Iris pigment epithelial cell (primary cell): ENCODE measurements around the gene C1orf52.

Experiments used
- DNase-seq: peaks from one replicate; pipeline ENCODE4 v3.0.0-alpha.2; 2011; ENCODE audit warnings: low read depth

Gene C1orf52

DNA sequence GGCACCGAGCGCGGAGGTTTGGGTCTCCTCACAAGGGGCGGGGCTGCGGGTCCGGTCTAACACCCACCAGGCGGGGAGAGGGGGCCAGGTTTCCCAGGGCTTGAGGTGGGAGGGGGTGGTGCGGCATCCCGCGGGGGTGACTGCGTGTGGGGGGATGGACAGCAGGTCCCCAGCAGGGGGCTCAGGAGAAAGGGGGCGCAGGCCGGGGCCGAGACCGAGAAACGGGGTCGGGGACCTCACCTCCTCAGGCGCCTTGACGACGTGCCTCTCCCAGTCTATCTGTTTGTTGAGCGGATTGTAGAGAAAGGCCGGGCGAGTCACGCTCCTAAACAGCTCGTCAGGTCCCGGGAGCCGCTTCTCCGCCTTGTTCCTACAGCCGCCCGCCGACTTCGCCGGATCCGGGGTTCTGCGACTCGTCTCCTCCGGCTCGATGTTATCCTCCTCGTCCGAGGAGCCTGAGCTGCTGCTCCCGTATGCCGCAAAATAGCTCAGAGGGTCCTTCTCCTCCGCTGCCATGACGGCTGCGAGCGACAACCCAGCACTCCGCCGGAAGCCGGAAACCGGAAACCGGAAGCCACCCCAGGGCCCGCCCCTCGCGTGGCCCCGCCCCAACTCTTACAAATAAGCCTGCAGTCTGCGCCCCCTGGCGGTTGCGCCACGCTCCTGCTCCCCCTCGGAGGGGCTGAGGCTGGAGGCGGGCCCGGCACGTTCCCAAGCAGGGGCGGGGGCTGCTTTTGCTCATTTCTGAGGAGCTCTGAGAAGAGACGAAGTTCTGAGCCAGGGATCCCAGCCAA is at the start of gene C1orf52:
C1orf52 (minus strand) TSS at position 545 of the 794 bp plus-strand sequence; CDS start at position 516, 29 bp downstream.
- peak; percentile 91 for DNase-seq

DNA sequence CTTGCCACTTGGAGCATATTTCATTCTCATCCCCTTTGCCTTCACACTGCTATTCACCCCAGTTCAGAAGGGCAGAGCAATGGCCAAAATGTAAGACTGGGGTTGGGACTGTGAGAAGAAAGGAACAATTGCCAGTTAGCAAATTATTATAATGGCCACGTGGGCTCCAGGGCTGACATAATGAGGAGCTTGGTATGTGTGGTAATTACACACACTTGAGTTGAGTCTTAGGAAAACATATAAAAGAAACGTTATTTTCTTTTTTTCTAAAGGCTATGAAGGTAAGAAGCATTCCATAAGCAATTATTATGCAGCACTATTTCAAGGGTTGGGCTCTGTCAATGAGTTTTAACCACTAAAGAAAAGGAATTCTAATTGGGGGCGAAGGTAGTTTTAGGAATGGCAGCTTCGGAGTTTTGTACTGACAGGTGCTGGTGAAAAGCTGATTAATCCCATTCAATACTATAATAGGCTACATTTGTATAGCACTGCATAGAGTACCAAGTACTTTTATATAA is 49.4 kb upstream of the C1orf52 start:
- DNase-seq, result no peak

DNA sequence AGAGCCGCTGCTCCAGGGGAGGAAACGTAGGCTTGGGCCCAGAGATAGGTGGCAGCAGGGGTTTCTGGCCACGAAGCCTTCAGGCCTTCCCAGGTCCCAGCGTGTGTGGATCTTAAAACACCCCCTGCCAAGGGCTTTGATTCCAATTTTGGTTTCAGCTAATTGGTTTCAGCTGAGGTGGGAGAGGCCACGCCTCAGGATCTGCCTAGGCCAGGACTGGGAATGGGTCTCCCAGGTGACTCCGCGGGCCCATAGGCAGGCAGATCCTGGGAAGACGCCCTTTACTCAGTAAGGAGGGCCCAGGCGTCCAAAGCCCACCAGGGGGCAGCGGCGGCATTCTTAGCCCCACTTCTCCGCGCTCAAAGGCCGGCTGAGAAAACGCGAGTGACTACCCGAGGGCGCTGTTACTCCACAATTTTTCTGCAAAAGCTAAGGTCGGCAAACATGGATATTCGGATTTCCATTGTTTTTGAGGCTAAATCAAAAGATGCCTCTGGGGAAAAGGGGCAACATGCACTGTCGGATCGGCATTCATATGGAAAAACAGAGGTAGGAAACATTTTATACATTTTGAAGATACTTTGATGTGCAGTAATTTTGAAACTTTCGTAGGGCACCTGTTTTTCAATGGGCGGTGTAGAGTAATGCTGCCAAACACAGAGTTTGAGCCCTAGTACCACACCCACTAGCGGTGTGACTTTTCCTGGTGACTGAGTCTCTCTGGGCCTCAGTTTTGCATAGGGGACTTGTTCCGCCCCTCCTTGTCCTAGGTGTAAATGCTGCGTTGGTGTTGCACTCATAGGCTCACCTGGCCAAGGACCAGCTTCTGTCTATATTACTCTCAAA is 48.7 kb upstream of the C1orf52 start:
- DNase-seq, result peak; percentile 82

DNA sequence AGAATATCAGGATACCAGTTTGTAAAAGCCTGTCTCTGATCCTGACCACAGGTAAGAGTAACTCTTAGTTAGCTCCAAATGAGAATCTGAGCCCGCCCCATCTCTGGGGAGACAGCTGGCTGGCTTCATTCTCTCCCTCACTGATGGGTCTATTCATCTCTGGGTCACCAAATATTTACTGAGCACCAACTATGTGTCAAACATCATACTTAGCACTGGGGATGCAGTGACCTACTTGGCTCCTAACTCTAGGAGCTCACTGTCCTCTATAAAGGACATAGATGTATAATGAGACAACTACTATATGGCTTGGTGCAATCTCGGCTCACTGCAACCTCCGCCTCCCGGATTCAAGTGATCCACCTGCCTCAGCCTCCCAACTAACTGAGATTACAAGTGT is 46.8 kb upstream of the C1orf52 start:
- DNase-seq, result no peak

DNA sequence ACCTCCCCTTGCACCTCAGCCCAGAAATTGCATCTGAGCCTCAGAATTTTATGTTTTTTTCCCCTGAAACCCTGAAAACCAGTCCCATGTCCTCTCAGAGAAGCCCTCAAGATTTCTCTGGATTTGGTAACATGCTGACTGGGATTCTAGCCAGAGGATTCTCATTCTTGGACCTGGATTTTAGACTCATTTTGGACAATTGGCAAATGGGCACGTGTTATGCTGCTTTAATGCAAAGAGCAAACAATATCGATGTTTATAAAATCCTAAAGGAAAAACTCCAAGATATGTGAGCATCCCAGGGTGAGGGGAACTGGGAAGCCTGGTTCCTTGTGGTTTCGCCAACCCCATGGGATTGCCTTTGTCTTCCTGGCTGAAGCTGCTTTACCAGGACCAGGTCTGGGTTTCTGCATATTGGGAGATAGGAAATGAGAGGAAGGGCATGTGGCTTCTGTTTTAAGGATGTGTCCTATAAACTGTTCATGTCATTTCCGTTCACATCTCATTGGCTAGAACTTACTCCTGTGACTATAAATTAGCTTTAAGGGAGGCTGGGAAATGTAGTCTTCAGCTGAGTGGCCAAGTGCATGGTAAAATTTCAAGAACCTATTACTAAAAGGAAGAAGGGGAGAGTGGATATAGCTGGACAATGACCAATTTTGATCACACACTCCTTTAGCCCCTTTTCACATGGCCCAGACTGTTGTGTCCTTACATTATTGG is 44.1 kb upstream of the C1orf52 start:
- DNase-seq, result no peak

DNA sequence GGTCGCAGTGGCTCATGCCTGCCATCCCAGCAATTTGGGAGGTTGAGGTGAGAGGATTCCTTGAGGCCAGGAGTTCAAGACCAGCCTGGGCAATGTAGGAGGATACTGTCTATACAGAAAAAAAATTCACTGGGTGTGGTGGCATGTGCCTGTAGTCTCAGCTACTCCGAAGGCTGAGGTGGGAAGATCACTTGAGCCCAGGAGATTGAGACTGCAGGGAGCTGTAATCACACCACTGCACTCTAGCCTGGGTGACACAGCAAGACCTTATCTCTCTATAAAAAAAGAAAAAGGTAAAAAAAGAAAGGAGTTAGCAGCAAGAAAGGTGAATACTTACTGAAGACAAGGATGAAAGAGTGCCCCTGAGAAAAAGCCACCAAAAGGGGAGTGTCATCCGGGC is 40.7 kb upstream of the C1orf52 start:
- DNase-seq, result no peak

DNA sequence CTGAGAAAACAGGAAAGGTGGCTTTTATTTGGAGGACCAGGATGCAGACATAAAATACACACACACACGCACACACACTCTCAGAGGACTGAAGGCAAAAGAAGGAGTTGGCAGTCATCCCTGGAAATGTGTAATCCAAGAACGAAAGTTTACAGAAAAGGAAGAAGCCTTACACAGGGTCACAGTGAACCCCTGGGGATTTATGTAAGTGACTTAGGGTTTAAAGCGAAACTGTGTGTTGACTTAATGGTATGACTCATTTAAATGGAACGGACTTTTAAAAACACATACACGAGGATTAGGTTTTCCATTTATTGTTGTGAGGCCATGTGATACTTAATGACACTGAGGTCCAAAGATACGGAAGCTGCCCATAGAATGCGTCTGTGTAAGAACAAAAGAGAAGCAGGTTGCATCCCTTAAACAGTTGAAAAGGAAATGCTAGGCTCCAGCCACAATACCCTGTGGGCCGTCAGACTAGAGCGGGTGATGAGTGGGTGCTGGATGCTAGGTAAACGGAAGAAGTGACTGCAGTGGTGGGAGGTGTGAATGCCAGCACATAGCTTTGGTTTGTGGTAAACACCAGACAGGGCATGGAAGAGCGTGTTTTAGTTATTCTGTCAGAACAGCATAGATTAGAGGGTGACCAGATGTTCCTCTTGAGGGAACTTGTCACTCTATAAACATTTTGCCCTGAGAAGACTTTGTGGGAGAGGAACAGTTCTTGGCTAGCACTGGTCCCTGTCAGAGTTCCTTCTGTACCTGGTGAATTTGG is 38.6 kb upstream of the C1orf52 start:
- DNase-seq, result peak; percentile 99

DNA sequence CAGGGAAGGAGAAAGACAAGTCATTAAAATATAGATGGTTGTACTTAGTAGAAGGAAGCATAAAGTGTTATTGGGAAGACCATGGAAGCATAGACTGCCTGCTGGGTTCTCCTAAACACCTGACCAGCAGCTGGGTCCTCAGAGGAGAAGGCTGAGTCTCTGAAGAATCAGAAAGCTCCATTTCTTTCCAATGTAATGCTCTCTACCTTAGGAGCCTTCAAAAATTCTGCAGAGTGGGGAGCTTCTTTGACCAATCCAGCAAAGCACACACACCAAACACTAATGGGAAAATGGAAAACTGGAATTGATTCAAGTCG is 38.0 kb upstream of the C1orf52 start:
- no peak for DNase-seq

DNA sequence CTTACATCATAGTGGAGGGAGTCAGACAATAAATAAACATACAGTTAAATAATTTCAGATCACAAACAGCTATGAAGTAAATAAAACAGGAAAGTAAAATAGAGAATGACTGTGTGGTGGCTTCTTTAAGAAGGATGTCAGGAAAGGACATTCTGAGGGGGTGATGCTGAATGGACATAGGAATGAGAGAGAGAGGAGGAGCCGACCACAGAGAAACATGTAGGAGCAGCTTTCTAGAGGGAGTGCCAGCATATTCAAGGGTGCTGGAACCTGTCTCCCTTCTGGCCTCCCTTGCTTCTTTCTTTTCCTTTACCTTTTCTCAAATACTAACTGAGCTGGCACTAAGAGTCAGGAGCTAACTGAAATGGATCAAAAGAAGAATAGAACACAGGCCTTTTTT is 37.5 kb upstream of the C1orf52 start:
- peak; percentile 58 for DNase-seq

DNA sequence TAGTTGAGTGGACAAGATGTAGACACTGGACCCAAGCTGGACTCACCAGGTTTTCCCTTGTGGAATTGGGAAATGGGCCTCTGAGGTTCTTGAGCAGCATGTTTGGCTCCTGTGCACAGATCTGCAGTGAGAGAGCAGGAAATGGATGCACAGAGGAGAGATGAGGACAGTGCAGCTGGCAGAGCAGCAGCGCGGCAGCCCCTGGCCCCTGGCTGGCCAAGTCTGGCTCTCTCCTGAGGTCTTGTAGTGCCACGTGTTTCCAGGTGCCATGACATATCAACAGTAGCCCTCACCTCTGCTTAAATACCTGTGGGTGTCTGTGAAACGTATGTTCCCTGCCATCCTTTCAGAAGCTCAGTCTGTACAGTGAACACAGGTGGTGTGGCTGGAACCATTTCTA is 36.2 kb upstream of the C1orf52 start:
- no peak for DNase-seq

DNA sequence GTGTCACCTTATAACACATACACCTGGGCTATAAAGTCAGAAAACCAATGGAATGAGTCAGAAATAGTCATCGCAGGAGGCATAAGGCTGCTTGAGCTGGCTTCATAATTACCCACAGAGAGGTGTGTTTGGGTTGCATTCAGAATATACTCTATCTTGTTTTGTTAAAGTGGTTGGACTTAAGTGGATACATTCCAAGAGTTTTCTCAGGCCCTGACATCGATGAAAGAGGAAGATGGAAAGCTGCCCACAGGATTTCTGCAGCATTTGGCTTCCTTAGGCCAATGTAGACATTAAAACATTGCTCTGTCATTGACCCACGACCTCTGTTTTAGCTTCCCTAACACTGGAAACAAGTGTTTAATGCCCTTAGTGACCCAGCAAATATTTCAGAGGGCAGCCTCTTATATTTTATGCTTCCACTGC is 35.6 kb upstream of the C1orf52 start:
- DNase-seq, result peak; percentile 32

DNA sequence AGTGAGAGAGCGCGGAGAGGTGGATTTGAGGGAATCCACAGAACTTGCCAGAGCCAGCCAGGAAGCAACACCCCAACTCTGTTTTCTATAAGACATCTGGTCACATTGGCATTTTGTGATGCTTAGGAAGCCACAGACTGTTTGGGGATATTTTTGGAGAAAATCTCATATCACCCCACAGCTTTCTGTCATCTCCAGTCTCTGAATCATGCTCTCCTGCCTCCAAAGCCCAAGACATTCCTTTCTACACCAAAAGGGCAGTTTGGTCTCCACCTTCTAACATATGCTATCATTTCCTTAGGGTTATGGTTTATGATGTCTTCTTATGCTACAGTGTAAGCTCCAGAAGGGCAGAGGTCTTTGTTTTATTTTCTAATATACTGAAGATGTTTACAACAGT is 31.4 kb upstream of the C1orf52 start:
- DNase-seq, result no peak

DNA sequence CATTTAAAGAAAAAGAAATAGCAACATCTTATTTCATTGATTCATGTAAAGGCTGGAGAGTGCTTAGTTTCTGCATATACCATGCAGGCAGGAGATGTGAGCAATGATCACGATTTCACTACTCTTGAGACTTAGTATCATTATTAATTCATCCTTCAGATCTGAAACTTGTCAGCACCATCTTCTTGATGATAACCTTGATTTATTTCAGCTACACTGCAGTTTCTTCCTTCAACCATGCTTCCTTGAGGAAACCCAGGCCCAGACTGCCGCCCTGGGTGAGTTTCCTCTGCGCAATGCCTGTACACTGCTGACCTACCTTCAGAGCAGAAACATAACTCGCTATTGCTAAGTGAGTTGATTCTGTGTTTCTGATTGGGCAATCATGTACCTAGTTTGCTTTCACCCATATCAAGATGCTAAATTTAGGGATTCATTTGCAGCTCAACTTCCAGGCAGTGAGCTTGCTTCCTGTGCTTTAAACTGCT is 30.4 kb upstream of the C1orf52 start:
- no peak for DNase-seq

DNA sequence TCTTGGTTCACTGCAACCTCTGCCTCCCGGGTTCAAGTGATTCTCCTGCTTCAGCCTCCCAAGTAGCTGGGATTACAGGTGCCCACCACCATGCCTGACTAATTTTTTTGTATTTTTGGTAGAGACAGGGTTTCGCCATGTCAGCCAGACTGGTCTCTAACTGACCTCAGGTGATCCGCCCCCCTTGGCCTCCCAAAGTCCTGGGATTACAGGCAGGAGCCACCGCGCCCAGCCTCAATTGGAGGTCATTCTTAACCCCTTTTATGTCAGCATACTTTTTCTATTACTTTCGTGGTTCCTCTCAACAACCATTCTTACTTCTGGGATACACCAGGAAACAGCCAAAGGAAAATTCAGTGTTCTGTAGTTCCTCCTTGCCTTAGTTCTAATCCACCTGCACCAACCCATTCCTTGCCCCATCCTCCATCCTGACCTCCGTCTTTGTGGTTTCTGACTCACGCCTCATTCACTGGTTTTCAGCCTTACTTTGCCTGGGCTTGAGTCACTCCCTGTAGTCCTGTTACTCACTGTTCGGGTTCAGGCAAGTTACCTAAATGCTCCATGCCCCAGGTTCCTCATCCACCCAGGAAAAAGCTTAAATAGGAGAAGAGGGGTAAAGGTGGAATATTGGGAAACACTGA is 29.9 kb upstream of the C1orf52 start:
- peak; percentile 97 for DNase-seq

DNA sequence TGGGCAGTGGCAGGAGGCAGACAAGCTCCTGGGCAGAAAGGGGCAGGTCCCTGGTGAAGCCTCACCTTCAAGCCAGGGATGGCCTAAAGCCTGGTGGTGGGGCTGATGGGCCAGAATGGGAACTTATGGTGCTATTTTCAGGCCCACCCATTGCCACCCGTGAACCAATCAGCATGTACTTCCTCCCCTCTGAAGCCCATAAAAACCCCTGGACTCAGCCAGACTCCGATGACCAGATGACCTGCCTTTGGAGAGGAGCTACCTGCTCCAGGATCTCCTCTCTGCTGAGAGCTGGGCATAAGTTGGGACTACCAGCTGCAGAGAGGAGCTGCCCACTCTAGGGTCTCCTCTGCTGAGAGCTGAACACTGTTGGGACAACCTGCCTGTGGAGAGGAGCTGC is 24.7 kb upstream of the C1orf52 start:
- DNase-seq, result no peak

DNA sequence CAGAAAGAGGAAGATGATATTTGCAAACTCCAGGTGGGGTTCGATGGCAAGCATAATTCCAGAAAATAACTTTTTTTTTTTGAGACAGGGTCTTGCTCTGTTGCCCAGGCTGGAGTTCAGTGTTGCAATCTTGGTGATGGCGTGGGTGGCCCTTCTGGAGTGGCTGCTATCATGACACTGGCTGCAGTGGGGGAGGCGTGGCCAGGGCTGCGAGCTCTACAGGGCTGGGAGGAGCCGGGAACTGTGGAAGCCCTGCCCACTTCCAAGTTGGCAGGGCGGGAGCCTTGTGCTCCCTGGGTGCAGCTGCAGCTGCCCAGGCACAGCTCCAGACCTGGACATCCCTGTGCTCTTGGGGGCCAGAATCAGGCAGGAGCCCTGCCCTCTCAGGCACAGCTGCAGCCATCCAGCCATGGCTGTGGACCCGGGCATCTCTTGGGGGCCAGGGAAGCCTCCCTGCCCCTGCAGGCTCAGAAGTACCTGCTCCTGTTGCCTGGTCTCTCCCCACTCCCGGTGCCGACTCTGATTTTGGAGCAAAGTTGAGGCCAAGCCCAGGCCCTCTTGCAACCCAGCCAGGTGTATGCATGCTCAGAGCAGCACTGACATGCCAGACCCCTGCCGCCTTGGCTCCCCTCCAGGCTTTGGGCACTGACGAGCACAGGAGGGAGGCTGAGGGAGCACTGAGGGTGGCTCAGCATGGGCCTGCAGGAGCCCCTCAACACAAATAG is 24.2 kb upstream of the C1orf52 start:
- no peak for DNase-seq

DNA sequence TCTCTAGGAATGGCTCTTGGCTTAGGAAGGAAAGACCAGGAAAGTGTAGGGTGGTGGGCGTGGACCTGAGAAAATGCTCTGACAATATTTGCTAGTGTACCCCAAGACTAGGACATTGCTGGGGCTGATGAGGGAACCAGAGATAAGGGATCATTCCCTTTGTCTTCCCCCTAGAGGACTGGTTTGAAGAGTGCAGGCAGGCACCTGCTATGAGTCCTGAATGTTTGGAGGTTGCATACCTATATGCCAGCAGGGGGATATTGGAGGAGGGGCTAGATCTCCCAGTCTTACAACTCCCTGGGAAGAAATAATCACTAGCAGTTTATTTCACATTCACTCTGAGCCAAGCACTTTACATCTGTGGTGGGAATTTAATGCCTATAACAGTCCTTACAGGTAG is 23.0 kb upstream of the C1orf52 start:
- DNase-seq, result no peak

DNA sequence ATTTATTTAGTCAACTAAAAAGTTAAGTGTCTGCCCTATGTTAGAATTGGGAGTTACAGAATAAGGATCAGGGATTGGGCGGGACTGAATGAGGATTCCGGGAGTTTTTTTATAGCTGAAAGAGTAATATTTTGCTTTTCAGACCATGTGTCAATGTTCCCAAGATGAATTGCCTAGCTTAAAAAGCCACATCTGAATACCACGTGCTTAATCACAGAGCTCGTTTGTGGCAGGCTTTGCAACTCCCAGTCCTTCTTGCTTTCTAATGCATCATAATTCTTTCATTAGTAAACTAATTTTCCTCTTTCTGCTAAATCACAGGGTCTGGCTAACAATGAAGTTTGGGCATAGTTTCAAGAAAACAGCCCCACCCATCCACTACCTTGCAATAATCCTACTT is 21.2 kb upstream of the C1orf52 start:
- DNase-seq, result no peak

DNA sequence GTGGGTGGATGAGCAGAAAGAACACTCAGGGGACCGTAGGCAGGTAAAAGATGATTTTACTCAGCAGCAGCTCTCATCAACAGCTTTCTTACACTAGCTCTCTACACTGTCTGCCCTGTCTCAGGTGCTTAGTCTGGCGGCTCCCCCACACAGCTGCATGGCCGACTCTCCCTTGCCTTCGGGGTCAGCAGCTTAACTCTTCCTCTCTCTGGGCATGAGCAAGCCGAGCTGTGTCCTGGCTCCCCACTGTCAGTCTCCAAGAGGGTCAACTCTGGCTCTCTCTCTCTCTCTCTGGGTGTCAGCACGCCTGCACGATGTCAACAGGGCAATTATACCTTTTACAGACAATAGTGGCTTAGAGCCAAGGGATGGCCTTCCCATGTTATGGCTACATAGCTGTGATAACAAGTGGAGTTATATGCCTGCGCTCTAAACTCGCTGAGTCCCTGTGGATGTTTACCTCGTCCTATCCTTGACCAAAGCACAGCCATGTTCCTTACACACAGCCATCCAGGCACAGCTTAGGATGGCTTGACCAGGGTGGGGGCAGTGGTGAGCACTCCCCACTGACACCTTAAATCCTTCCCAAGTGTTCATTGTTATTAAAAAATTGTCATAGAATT is 20.1 kb upstream of the C1orf52 start:
- no peak for DNase-seq

DNA sequence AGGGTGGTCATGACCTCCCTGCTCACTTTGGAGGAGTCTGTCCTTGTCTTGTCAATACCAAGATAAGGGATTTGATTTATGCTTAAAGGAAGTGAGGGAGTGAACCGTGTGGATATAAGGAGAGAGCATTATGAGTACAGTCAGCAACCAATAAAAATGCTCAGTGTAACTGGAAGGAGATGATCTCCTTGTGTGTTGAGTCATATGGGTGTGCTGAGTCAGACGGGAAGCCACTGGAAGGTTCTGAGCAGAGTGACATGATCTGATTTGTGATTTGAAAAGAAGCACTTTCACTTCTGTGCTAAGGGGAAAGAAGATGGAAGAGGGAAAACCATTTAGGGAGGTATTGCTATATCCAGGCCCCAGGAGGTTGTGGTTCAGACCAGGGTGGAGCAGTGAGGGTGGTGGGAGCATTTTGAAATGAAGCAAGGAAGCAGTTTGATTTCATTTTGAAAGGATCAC is 19.4 kb upstream of the C1orf52 start:
- DNase-seq, result peak; percentile 98
